Measurements from ENCODE around the gene CD28.
A peak's percentile ranks its signal among the peaks of the same experiment; 100 is the strongest.

Gene CD28

DNA sequence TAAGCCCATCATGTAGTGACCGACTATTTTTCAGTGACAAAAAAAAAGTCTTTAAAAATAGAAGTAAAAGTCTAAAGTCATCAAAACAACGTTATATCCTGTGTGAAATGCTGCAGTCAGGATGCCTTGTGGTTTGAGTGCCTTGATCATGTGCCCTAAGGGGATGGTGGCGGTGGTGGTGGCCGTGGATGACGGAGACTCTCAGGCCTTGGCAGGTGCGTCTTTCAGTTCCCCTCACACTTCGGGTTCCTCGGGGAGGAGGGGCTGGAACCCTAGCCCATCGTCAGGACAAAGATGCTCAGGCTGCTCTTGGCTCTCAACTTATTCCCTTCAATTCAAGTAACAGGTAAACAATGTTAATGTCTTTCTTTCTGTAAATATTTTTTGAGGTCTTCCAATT is at the start of gene CD28:
CD28 (plus strand) TSS at position 237 of the 400 bp plus-strand sequence; CDS start at position 295, 58 bp downstream.
- no peak for DNase-seq (ENCODE audit: low spot score)

- peak; percentile 49 for DNase-seq (ENCODE audit: low spot score)
Measured at GRCh38 chr2:203659331-203660049, 46.9 kb upstream of the CD28 start.

- DNase-seq (ENCODE audit: low spot score) = no peak
Measured at GRCh38 chr2:203660465-203660864, 46.0 kb upstream of the CD28 start.

DNA sequence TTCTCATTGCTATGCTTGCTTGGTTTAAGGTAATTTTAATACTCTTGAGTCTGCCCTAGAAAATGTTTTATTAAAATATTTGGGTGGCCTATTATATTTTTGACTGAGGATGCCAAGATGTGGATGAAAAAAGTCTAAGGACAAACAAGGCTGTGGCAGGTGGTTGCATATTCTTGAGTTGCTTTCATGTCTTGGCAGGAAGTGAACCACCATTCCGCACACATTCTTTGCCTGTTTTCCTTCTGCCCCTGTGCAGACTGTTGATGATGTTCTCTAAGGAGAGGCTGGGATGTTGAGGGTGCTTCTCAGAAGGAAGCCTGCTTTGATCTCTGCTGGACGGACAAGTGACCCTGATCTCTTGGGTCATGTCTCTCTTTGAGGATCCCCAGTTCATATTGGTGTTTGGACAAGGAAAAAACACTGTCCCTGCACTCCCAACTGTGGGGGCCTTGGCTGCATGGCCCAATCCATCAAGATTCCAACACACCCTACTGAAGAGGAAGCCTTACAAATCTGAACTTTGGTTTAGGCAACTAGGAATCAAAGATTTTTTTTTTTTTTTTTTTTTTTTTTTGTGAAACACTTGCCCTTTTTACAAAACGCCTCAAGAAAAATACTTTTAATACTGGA is 45.0 kb upstream of the CD28 start:
- no peak for DNase-seq (ENCODE audit: low spot score)

GRCh38 chr2:203662487-203662886 is 44.0 kb upstream of the CD28 start:
- DNase-seq (ENCODE audit: low spot score) = no peak

- DNase-seq (ENCODE audit: low spot score) = no peak
Measured at GRCh38 chr2:203662951-203663350, 43.5 kb upstream of the CD28 start.

- DNase-seq (ENCODE audit: low spot score) = no peak
Measured at GRCh38 chr2:203664029-203664755, 42.2 kb upstream of the CD28 start.

DNA sequence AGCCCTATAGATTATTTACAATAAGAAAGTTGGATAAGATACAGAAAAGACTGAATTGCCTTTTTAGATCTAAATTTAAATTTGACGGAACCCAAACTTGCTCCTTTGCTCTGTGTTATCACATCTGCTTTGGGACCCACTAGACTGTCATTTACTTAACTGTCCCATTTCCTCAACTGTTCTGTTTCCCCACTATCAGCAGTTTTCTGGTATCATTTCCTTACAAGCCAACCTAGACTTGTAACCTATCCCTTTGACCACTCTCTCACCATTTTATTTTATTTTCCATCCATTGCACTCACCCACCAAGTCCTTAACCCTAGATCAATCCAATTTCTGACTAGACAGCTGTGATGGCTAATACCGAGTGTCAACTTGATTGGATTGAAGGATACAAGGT is 38.6 kb upstream of the CD28 start:
- DNase-seq (ENCODE audit: low spot score) = no peak

GRCh38 chr2:203669820-203670219 is 36.6 kb upstream of the CD28 start:
- no peak for DNase-seq (ENCODE audit: low spot score)

DNA sequence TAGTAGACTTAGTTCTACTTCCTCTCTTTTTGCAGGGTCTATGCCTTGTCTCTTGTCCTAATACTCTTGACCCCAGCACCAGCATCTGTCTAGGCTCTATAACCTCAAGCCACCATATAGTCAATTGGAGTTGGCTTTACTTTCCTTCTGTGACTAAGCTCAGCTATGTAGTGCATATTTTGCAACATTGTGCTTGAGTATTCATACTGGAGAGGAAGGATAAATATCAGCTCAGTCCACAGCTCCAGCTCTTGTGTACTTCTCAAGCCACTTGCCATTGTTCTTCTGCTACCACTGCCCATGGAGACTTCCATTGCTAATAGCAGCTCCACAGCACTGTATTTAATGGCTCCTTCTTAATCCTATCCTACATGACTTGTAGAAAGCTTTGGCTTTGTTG is 35.5 kb upstream of the CD28 start:
- DNase-seq (ENCODE audit: low spot score) = no peak

DNA sequence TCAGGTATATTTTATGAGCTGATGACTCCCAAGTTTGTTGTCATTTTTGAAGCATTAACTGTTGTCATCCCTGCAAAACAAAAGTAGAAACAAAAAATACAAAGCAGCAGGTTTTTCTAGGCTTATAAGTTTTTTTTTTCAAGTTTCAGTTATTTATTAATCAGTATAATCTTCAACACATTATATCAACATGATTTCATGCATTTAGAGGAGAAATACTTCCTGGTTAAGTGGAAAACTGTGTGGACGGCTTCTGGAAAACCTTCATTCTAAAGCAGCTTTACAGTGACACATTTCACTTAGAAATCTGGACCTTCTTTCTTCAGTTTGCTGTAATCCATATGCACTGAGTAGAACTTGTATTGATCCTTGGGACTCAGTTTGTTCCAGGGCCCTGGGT is 34.6 kb upstream of the CD28 start:
- DNase-seq (ENCODE audit: low spot score) = no peak

- DNase-seq (ENCODE audit: low spot score) = no peak
Measured at GRCh38 chr2:203672856-203673255, 33.6 kb upstream of the CD28 start.

DNA sequence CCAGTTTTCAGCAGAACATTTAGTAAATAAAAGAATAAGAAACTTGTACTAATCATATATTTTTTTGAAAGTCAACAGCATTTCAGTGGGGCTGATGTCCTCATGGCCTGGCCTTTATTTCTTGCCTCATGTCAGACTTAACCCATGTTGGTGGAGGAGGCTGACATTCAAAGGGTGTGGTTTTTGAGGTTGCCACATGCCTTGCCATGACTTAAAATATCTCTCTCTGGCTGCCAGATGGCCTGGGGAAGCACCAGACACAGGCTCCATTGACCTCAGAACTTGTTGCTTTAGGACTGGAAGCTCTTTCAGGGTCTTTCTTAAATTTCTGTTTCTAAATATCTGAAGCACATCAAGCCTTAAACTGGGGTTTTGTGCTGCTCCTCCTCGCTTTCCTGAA is 32.5 kb upstream of the CD28 start:
- no peak for DNase-seq (ENCODE audit: low spot score)

GRCh38 chr2:203675086-203675485 is 31.4 kb upstream of the CD28 start:
- no peak for DNase-seq (ENCODE audit: low spot score)

DNA sequence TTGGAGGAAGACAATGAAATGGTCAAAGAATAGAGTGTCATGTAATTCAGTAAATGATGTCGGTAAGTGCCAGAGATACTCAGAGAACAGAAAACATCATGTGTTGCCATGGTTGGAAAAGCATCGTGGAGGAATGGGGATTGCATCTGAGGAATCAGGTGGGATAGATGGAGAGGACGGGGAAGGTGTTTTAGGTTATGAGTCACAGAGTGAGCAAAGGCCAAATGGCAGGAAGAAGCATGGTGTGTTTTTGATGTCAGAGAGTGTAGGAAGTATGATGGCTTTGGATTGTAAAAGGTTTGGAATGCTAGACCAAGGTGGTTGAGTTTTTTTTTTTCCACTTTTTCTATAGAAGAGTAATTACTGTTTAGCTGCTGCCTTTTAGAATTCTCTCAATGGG is 27.5 kb upstream of the CD28 start:
- DNase-seq (ENCODE audit: low spot score) = no peak

- no peak for DNase-seq (ENCODE audit: low spot score)
Measured at GRCh38 chr2:203679401-203679800, 27.0 kb upstream of the CD28 start.

- DNase-seq (ENCODE audit: low spot score) = no peak
Measured at GRCh38 chr2:203681978-203682377, 24.5 kb upstream of the CD28 start.

GRCh38 chr2:203682688-203683130 is 23.7 kb upstream of the CD28 start:
- DNase-seq (ENCODE audit: low spot score) = no peak

DNA sequence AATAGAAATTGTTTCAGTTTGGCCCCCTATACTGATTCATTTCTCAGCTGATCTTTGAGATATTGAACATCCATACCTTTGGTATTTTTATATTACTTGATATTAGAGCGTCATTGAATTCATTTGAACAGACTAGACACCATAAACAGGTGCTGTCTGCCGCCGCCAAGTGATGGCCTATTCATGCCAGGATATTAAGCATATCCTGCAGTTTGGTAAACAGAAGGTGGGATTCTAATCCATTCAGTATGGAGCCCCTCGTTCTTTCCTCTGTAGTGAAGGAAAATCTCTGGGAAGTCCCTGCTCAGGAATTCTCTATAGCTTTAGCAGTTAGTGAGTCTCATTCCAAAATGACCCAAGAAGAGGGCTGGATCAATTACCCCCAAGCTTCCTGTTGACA is 23.0 kb upstream of the CD28 start:
- no peak for DNase-seq (ENCODE audit: low spot score)

GRCh38 chr2:203683932-203684556 is 22.4 kb upstream of the CD28 start:
- DNase-seq (ENCODE audit: low spot score) = no peak

DNA sequence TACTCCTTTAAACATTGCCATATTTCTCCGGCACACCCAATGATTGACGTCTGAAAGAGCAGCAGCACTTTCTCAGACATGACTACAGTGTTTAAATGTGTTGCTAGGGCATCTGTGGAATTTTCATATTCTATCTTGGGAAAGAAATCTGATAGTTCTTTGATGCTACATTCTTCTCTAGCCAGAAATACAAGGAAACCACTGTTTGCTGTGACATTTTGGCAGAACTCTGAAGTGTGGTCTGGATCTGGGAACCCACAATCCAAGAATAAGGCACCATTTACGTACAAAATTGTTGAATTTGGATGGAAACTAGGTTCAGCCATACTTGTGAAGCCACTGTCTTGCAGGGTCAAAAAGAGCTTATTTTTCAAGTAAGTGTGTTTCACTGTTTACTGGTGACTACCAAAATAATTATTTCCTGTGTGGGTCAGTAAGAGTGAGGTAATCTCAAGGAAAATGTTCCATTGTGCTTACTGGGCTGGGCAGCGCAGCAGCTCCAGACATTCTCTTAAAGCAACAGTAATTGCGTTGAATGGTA is 21.3 kb upstream of the CD28 start:
- DNase-seq (ENCODE audit: low spot score) = no peak

DNA sequence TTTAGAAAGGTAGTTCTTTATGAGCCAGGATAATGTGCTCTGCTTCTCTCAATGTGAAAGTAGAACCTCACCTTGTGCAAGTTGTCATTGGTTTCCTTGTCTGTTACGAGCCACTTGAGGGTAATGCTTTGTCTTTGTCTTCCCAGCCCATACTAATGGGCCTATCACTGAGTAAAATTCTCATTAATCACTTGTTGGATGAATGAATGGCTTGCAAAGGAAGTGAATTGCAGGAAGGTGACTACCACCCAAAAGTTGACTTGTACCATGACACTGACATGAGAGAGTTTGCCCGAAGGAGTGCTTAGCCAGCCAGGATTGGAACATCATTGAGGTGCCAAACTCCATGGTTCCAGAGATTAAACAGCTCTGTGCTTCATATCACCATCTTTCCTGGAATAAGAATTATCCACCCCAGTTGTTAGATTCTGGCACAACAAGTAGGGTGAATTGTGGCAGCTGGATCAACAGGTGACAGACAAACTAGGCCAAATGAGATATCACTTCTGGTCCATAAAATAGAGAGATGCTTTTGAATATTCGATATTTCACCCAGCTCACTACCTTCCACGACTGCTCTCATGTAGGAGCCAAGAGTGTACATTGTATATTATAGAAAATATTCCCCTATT is 20.5 kb upstream of the CD28 start:
- DNase-seq (ENCODE audit: low spot score) = no peak
